ENCODE measurements around the gene UNC93B1. TPM values are rescaled to one million over a fixed set of nuclear protein-coding genes. Genes with fewer than 3 reads are reported as not detected.

UNC93B1 gene
- total and polyA plus RNA-seq, 12 donors: 3.2 to 18.2 (median 6.8) TPM

- no peak for TF ChIP-seq CTCF (IDR thresholded peaks at IDR 0.05)
- H3K27ac ChIP-seq: no peak overlapping the region
- ATAC-seq (no peak), DNase-seq (no peak)
- WGBS, 2 donors: 89 to 93% methylated on average over 35 of the region's 35 CpGs
- H3K9me3 ChIP-seq: no peaks in the 10 kb centered on the region
- H3K27me3 ChIP-seq: no peaks in the 10 kb centered on the region
- no peak overlapping the region for H3K4me3 ChIP-seq
- peaks cover 0 to 6% (median 0%) of the 10 kb centered on the region in 9 donors for H3K4me1 ChIP-seq
- intact Hi-C loops (cut with DNase I): no loop called here
- peaks cover 0 to 97% (median 7%) of the 10 kb centered on the region in 9 donors for H3K36me3 ChIP-seq
Measured at GRCh38 chr11:68048681-68049508, 45.0 kb upstream of the UNC93B1 start.

- H3K27me3 ChIP-seq: no peaks in the 10 kb centered on the region
- H3K36me3 ChIP-seq: peaks cover 0 to 100% (median 7%) of the 10 kb centered on the region in 9 donors
- H3K9me3 ChIP-seq: no peaks in the 10 kb centered on the region
- ATAC-seq: no peak
- no peak for DNase-seq
- peaks cover 0 to 6% (median 0%) of the 10 kb centered on the region in 9 donors for H3K4me1 ChIP-seq
- intact Hi-C loops (cut with DNase I): no loop called here
- TF ChIP-seq CTCF (IDR thresholded peaks at IDR 0.05): no peak
- H3K4me3 ChIP-seq: no peak overlapping the region
- 91 to 92% methylated on average over 37 of the region's 37 CpGs for WGBS, 2 donors
- no peak overlapping the region for H3K27ac ChIP-seq
Measured at GRCh38 chr11:68047437-68048290, 43.8 kb upstream of the UNC93B1 start.

GRCh38 chr11:68044898-68045351 lies 41.0 kb upstream of the UNC93B1 start:
- no peak overlapping the region for H3K4me3 ChIP-seq
- WGBS, 2 donors: 95 to 96% methylated on average over 18 of the region's 18 CpGs
- ATAC-seq: no peak
- no peak for TF ChIP-seq CTCF (IDR thresholded peaks at IDR 0.05)
- no peaks in the 10 kb centered on the region for H3K27me3 ChIP-seq
- peaks cover 0 to 20% (median 11%) of the 10 kb centered on the region in 9 donors for H3K4me1 ChIP-seq
- H3K9me3 ChIP-seq: no peaks in the 10 kb centered on the region
- H3K36me3 ChIP-seq: peaks cover 0 to 88% (median 0%) of the 10 kb centered on the region in 9 donors
- H3K27ac ChIP-seq: no peak overlapping the region
- intact Hi-C loops (cut with DNase I): no loop called here
- no peak for DNase-seq

- Histone ChIP-seq H3K4me3 (no peak overlapping the region), H3K27ac (no peak overlapping the region), H3K4me1 (peaks cover 4 to 26% (median 14%) of the 10 kb centered on the region in 9 donors), H3K9me3 (no peaks in the 10 kb centered on the region), H3K27me3 (no peaks in the 10 kb centered on the region), H3K36me3 (peaks cover 0 to 82% (median 0%) of the 10 kb centered on the region in 9 donors)
- ATAC-seq: no peak
- DNase-seq: no peak
- no peak for TF ChIP-seq CTCF (IDR thresholded peaks at IDR 0.05)
- 90 to 92% methylated on average over 23 to 24 of the region's 24 CpGs for WGBS, 2 donors
- intact Hi-C loops (cut with DNase I): no loop called here
Measured at GRCh38 chr11:68044145-68044813, 40.4 kb upstream of the UNC93B1 start.

Data from heart right ventricle (tissue), 16 donors.